Stimulated activated memory B cell treated with anti-CD40 and anti-IgM and Interleukin-4, amounts not matched to agents 10 μg/mL and 1 μg/mL and 100 μg/mL, for 72 hours (primary cell): ENCODE results near the gene LMAN2.

ENCODE experiments used
- ATAC-seq: fragments of 150-1000 bp; cut with Tn5 transposase; 2 replicates; pipeline ENCODE4 v1.10.0; 2021
- H3K27ac Mint-ChIP-seq: one replicate; pipeline ENCODE4 v1.8.0; 2022; ENCODE audit warnings: mild to moderate bottlenecking, mixed read lengths
- H3K27me3 Mint-ChIP-seq: one replicate; pipeline ENCODE4 v1.8.0; 2022; ENCODE audit warnings: mixed read lengths
- H3K36me3 Mint-ChIP-seq: one replicate; pipeline ENCODE4 v1.8.0; 2022; ENCODE audit warnings: mixed read lengths
- H3K4me1 Mint-ChIP-seq: one replicate; pipeline ENCODE4 v1.8.0; 2022; ENCODE audit warnings: mixed read lengths
- H3K4me3 Mint-ChIP-seq: one replicate; pipeline ENCODE4 v1.8.0; 2022; ENCODE audit warnings: mild to moderate bottlenecking, moderate library complexity, mixed read lengths
- H3K9me3 Mint-ChIP-seq: one replicate; pipeline ENCODE4 v1.8.0; 2022; ENCODE audit warnings: mixed read lengths

The LMAN2 gene

GRCh38 chr5:177304392-177305119 lies 46.9 kb downstream of the LMAN2 start:
- ATAC-seq: no peak
- Mint-ChIP-seq H3K27ac (peak overlapping the region; percentile 87), H3K4me3 (peak overlapping the region; percentile 93), H3K9me3 (no peaks in the 10 kb centered on the region), H3K27me3 (no peaks in the 10 kb centered on the region), H3K4me1 (peaks cover 93% of the 10 kb centered on the region), H3K36me3 (peaks cover 24% of the 10 kb centered on the region)

GRCh38 chr5:177303925-177304391 lies 47.5 kb downstream of the LMAN2 start:
- H3K9me3 Mint-ChIP-seq: no peaks in the 10 kb centered on the region
- peaks cover 24% of the 10 kb centered on the region for H3K36me3 Mint-ChIP-seq
- H3K4me1 Mint-ChIP-seq: peaks cover 93% of the 10 kb centered on the region
- no peaks in the 10 kb centered on the region for H3K27me3 Mint-ChIP-seq
- ATAC-seq: no peak
- H3K27ac Mint-ChIP-seq: peak overlapping the region; percentile 87
- peak overlapping the region; percentile 93 for H3K4me3 Mint-ChIP-seq

GRCh38 chr5:177303121-177303924 lies 48.1 kb downstream of the LMAN2 start, which contains the start of the genes PRELID1 and RAB24:
PRELID1 (plus strand) TSS chr5:177303799; CDS start chr5:177303986, 187 bp downstream.
RAB24 (minus strand) TSS chr5:177303719; CDS start chr5:177303288, 431 bp downstream.
- H3K4me3 Mint-ChIP-seq: peak within 1 kb of the TSS; percentile 93
- peaks cover 24% of the 10 kb centered on the region for H3K36me3 Mint-ChIP-seq
- no peaks in the 10 kb centered on the region for H3K9me3 Mint-ChIP-seq
- H3K27ac Mint-ChIP-seq: peak within 1 kb of the TSS; percentile 87
- peaks cover 93% of the 10 kb centered on the region for H3K4me1 Mint-ChIP-seq
- ATAC-seq: peak; percentile 77
- no peaks in the 10 kb centered on the region for H3K27me3 Mint-ChIP-seq

GRCh38 chr5:177302354-177303110 lies 48.9 kb downstream of the LMAN2 start:
- H3K4me1 Mint-ChIP-seq: peaks cover 87% of the 10 kb centered on the region
- H3K9me3 Mint-ChIP-seq: no peaks in the 10 kb centered on the region
- H3K36me3 Mint-ChIP-seq: peaks cover 24% of the 10 kb centered on the region
- no peak for ATAC-seq
- H3K27ac Mint-ChIP-seq: peak overlapping the region; percentile 87
- H3K4me3 Mint-ChIP-seq: peak overlapping the region; percentile 93
- no peaks in the 10 kb centered on the region for H3K27me3 Mint-ChIP-seq

DNA sequence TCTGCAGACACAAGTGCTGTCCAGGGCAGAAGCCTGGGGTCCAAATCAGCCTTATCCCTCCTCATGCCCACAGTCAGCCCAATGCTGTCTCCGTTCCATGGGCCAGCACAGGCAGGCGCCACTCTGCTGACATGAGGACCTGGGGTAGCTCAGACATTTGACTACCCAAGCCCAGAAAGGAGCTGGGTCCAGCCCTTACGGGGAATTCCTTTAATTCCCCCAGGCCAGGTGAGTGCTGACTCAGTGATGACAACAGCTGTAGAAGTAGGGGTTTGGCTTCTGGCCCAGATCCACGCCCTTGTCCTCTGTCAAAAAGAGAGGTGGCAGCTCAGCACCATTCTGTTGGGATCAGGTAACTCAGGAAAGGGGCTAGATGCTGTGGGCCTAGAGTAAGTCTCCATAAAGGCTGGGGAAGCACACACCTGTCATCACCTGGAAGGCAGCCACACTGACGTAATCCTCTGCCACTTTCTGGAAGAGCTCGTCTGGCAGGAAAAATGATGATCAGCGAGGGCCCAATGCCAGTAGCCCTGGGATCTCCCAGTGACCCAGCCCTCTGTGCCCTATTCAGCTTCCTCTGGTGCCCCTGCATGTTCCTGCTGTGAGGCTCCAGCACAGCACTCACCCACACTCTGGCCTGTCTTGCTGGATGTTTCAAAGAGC lies 49.8 kb downstream of the LMAN2 start:
- Mint-ChIP-seq H3K36me3 (peaks cover 20% of the 10 kb centered on the region), H3K4me1 (peaks cover 85% of the 10 kb centered on the region), H3K27ac (peak overlapping the region; percentile 87), H3K27me3 (no peaks in the 10 kb centered on the region), H3K4me3 (peak overlapping the region; percentile 93), H3K9me3 (no peaks in the 10 kb centered on the region)
- peak; percentile 29 for ATAC-seq

DNA sequence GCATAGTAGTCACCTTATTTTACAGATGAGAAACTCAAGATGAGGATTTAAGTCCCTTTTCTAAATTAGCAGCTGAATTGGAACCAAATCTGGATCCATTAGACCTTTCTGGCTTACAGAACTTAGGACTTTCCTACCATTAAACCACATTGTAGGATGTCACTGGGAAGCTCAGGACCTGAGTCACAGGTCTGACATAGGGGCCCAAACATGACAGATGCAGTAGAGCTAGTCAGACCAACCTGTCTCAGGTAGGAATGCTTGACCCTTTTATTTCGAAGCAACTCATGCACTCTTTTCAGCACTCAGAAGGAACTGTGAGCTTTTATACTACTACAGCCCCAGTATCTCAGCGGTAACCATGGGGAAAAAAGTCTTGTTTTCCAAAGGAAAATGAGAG lies 50.5 kb downstream of the LMAN2 start:
- Mint-ChIP-seq H3K36me3 (peaks cover 16% of the 10 kb centered on the region), H3K27ac (peak overlapping the region; percentile 87), H3K9me3 (no peaks in the 10 kb centered on the region), H3K27me3 (no peaks in the 10 kb centered on the region), H3K4me1 (peaks cover 85% of the 10 kb centered on the region), H3K4me3 (no peak overlapping the region)
- ATAC-seq: no peak

DNA sequence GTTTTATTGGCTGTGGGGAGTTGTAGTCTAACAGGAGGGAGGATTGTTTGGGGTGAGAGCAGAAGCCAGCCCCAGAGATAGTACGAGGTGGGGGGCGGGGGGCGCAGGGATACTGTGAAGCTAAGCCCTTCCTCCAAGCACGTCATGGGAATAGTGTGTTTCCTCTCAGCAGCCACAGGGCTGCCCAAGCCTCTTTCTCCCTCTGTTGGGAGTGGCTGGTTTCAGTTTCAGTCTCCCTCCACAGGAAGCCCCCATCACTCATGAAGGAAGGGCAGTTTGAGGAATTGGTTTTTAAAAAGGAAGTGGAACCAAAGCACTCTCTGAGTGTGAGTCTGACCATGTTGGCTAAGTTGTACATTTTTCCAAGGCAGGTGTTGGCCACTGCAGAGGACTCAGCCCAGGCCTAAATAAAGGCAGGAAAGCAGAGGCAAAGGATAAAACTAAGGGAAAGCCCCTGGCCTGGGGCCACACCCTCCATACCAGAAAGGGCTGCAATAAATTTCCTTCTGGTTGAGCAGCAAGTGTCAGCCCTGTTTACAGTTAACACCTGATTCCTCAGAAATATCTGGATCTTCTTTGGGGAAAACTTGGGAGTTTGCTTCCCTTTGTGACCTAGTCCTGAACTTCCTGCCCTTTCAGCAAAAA lies 51.1 kb downstream of the LMAN2 start:
- Mint-ChIP-seq H3K27ac (peak overlapping the region; percentile 87), H3K4me3 (peak overlapping the region; percentile 51), H3K9me3 (no peaks in the 10 kb centered on the region), H3K27me3 (no peaks in the 10 kb centered on the region), H3K36me3 (peaks cover 16% of the 10 kb centered on the region), H3K4me1 (peaks cover 85% of the 10 kb centered on the region)
- peak; percentile 77 for ATAC-seq

DNA sequence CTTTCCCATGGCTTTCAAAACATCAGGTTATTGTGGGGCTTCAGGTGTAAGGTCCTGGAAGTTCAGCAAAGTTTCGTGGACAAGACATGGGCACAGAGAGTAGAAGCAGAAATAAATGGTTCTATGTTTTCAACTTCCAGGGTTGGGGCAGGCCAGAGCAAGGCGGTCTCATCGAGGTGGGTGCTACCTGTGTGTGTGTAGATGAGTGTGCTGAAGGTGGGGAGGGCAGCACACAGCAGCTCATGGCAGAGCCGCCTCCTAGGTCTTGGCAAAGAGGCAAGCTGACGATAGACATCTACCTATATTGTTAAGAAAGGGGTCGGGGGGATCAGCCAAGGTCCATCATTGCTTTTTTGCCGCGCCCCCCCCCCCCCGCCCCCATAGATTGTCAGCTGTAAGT lies 51.8 kb downstream of the LMAN2 start:
- Mint-ChIP-seq H3K27me3 (no peaks in the 10 kb centered on the region), H3K27ac (peak overlapping the region; percentile 87), H3K9me3 (no peaks in the 10 kb centered on the region), H3K36me3 (peaks cover 13% of the 10 kb centered on the region), H3K4me1 (peaks cover 85% of the 10 kb centered on the region), H3K4me3 (peak overlapping the region; percentile 15)
- no peak for ATAC-seq

GRCh38 chr5:177297922-177298321 lies 53.5 kb downstream of the LMAN2 start:
- Mint-ChIP-seq H3K9me3 (no peaks in the 10 kb centered on the region), H3K27me3 (no peaks in the 10 kb centered on the region), H3K36me3 (peaks cover 27% of the 10 kb centered on the region), H3K4me3 (no peak overlapping the region), H3K27ac (no peak overlapping the region), H3K4me1 (peaks cover 73% of the 10 kb centered on the region)
- no peak for ATAC-seq

DNA sequence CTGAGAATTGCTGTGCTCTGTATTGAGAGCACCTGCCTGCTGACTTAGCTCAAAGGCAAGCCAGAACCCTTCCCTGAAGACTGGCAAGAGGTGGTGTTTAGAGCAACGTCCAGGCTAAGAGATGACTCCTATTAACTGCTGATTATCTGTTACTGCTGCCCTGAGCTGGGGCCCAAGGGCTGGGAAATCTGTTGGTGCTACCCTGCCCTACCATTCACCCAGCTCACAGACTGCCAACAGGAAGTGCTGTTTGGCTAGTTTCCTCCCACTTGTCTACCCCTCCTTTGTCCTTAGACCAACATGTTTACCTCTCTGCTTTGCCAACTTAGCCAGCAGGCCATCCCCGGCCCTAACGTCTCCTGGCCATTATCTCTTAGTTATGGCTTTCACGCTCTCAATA lies 54.9 kb downstream of the LMAN2 start:
- H3K4me3 Mint-ChIP-seq: no peak overlapping the region
- H3K27me3 Mint-ChIP-seq: no peaks in the 10 kb centered on the region
- H3K27ac Mint-ChIP-seq: peak overlapping the region; percentile 84
- no peaks in the 10 kb centered on the region for H3K9me3 Mint-ChIP-seq
- H3K36me3 Mint-ChIP-seq: peaks cover 41% of the 10 kb centered on the region
- no peak for ATAC-seq
- H3K4me1 Mint-ChIP-seq: peaks cover 59% of the 10 kb centered on the region

DNA sequence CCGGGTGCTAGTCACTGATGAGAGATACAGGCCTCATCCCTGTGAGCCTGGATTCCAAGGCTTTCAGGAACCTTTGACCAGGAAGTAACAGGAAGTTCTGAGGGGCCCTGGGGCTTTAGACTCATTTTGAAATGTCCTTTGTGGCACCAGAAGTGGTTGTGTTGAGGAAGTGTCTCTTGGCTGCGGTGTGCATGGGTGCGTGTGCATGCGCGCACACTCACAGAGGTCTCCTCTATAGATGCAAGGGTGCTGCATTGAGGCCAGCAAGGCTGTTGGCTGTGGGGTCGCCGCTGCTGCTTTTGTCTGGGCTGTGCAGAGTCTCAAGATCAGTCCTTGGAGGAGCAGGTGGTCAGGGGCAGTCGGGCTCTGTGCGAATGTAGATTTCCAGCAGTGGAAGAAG lies 55.5 kb downstream of the LMAN2 start:
- ATAC-seq: peak; percentile 52
- Mint-ChIP-seq H3K4me3 (no peak overlapping the region), H3K36me3 (peaks cover 45% of the 10 kb centered on the region), H3K4me1 (peaks cover 57% of the 10 kb centered on the region), H3K9me3 (no peaks in the 10 kb centered on the region), H3K27ac (peak overlapping the region; percentile 84), H3K27me3 (no peaks in the 10 kb centered on the region)

DNA sequence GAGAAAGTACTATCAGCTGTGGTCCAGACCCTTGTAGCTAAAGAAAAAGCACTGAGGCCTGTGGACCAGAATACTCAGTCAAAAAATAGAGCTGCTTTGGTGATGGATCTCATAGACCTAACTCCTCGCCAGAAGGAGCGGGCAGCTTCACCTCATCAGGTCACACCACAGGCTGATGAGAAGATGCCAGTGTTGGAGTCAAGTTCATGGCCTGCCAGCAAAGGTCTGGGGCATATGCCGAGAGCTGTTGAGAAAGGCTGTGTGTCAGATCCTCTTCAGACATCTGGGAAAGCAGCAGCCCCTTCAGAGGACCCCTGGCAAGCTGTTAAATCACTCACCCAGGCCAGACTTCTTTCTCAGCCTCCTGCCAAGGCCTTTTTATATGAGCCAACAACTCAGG lies 56.8 kb downstream of the LMAN2 start:
- Mint-ChIP-seq H3K9me3 (no peaks in the 10 kb centered on the region), H3K4me3 (no peak overlapping the region), H3K27ac (peak overlapping the region; percentile 84), H3K27me3 (no peaks in the 10 kb centered on the region), H3K4me1 (peaks cover 53% of the 10 kb centered on the region), H3K36me3 (peaks cover 57% of the 10 kb centered on the region)
- no peak for ATAC-seq

DNA sequence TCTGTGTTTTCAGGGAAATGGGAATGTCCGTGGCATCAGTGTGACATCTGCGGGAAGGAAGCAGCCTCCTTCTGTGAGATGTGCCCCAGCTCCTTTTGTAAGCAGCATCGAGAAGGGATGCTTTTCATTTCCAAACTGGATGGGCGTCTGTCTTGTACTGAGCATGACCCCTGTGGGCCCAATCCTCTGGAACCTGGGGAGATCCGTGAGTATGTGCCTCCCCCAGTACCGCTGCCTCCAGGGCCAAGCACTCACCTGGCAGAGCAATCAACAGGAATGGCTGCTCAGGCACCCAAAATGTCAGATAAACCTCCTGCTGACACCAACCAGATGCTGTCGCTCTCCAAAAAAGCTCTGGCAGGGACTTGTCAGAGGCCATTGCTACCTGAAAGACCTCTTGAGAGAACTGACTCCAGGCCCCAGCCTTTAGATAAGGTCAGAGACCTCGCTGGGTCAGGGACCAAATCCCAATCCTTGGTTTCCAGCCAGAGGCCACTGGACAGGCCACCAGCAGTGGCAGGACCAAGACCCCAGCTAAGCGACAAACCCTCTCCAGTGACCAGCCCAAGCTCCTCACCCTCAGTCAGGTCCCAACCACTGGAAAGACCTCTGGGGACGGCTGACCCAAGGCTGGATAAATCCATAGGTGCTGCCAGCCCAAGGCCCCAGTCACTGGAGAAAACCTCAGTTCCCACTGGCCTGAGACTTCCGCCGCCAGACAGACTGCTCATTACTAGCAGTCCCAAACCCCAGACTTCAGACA lies 57.5 kb downstream of the LMAN2 start:
- H3K27ac Mint-ChIP-seq: no peak overlapping the region
- no peak overlapping the region for H3K4me3 Mint-ChIP-seq
- no peak for ATAC-seq
- peaks cover 52% of the 10 kb centered on the region for H3K4me1 Mint-ChIP-seq
- H3K9me3 Mint-ChIP-seq: no peaks in the 10 kb centered on the region
- H3K36me3 Mint-ChIP-seq: peaks cover 63% of the 10 kb centered on the region
- H3K27me3 Mint-ChIP-seq: no peaks in the 10 kb centered on the region

- no peak for ATAC-seq
- peaks cover 76% of the 10 kb centered on the region for H3K36me3 Mint-ChIP-seq
- no peaks in the 10 kb centered on the region for H3K27me3 Mint-ChIP-seq
- no peak overlapping the region for H3K4me3 Mint-ChIP-seq
- peak overlapping the region; percentile 30 for H3K27ac Mint-ChIP-seq
- H3K4me1 Mint-ChIP-seq: peaks cover 39% of the 10 kb centered on the region
- no peaks in the 10 kb centered on the region for H3K9me3 Mint-ChIP-seq
Measured at GRCh38 chr5:177291735-177292134, 59.7 kb downstream of the LMAN2 start.
